C4-2B (cell line): ENCODE measurements around the gene ZNF580.

Experiments used
- CTCF ChIP-seq: fragments of 450-650 bp; conservative IDR thresholded peaks from 2 replicates; pipeline ENCODE4 v1.5.1; 2017; ENCODE audit warnings: mild to moderate bottlenecking
- ZFX ChIP-seq: fragments of 450-650 bp; IDR thresholded peaks from 2 replicates; pipeline ENCODE4 v1.6.1; 2017

GRCh38 chr19:55681131-55682092 lies 40.6 kb downstream of the ZNF580 start:
- no peak for TF ChIP-seq CTCF
- no peak for TF ChIP-seq ZFX
